HepG2 (cell line): ENCODE measurements around the gene PDCD2L. TPM values are rescaled to one million over a fixed set of nuclear protein-coding genes. Genes with fewer than 3 reads are reported as not detected.

ENCODE experiments used
- ATAC-seq: fragments of 200-7000 bp; cut with Tn5 transposase; 3 replicates; pipeline ENCODE4 v1.9.1; 2020; ENCODE audit warnings: mild to moderate bottlenecking, moderate library complexity
- BruUV-seq: library from RNA; stranded (reverse); fragments of 400-500 nt; replicated peaks from 2 replicates; lab custom pipeline; 2021; lab: Mats Ljungman, UMichigan
- CTCF ChIA-PET: fragments of 300-600 bp; formaldehyde crosslinking; extraction: SDS; loops from one replicate; lab custom pipeline; 2021; ENCODE audit warnings: low total read pairs, inconsistent platforms, low intra/inter-chr PET ratio; lab: Yijun Ruan, JAX
- POLR2A ChIA-PET: fragments of 350-600 bp; sonication (Branson Sonifier 250); formaldehyde crosslinking; loops from one replicate; lab custom pipeline; 2020; ENCODE audit warnings: antibody characterized with exemption, inconsistent platforms; lab: Yijun Ruan, JAX
- DNase-seq: peaks from one replicate; pipeline ENCODE4 v3.0.0-alpha.2; 2015; ENCODE audit warnings: low spot score
- FAIRE-seq: peaks from 3 replicates; lab custom pipeline; 2011; peaks lifted over from hg19 to GRCh38; lab: Jason Lieb, UNC
- H2AFZ ChIP-seq: one replicate; pipeline ENCODE4 v1.6.1; 2011; ENCODE audit warnings: low read length, inconsistent platforms
- H3K27ac ChIP-seq: fragments of 300-600 bp; 3 replicates; pipeline ENCODE4 v1.8.0; 2011; ENCODE audit warnings: mixed run types, mild to moderate bottlenecking, mixed read lengths, low read length, inconsistent platforms; ENCODE audit not compliant: insufficient read depth; ENCODE audit errors: extremely low read length
- H3K27me3 ChIP-seq, 2 experiments: fragments of 200-600 bp in 1 of 2; 2 replicates in 1 of 2; 3 replicates in 1 of 2; pipeline versions ENCODE4 v1.6.0 to v1.8.0; 2011; ENCODE audit warnings: low read length in 2 of 2, mild to moderate bottlenecking in 2 of 2, moderate library complexity in 2 of 2, inconsistent platforms in 1 of 2; ENCODE audit not compliant: insufficient read depth in 2 of 2, control insufficient read depth in 1 of 2
- H3K36me3 ChIP-seq, 2 experiments: fragments of 200-600 bp in 1 of 2; replicated peaks in 1 of 2; 2 replicates in 1 of 2; 3 replicates in 1 of 2; pipeline versions ENCODE4 v1.5.1 to v1.8.0; 2011; ENCODE audit warnings: low read length in 2 of 2, inconsistent platforms in 1 of 2; ENCODE audit not compliant: insufficient read depth in 2 of 2, control insufficient read depth in 1 of 2
- H3K4me1 ChIP-seq: 2 replicates; pipeline ENCODE4 v1.5.1; 2012; ENCODE audit warnings: low read length, inconsistent platforms; ENCODE audit not compliant: insufficient read depth
- H3K4me2 ChIP-seq: 2 replicates; pipeline ENCODE4 v1.6.0; 2011; ENCODE audit warnings: low read depth, low read length, inconsistent platforms
- H3K4me3 ChIP-seq, 3 experiments: fragments of 200-600 bp in 1 of 3; sonication (generic), shearing (Covaris generic) in 1 of 3; replicated peaks in 1 of 3; 2 replicates each; pipeline ENCODE4 v1.5.1; 2011 to 2016; ENCODE audit warnings: low read length in 3 of 3, inconsistent platforms in 2 of 3, low read depth in 2 of 3, mild to moderate bottlenecking in 2 of 3, control low read depth in 1 of 3, mixed read lengths in 1 of 3; ENCODE audit not compliant: insufficient read depth in 1 of 3
- H3K79me2 ChIP-seq: one replicate; pipeline ENCODE4 v1.6.1; 2011; ENCODE audit warnings: low read length, inconsistent platforms; ENCODE audit not compliant: insufficient read depth
- H3K9ac ChIP-seq: 2 replicates; pipeline ENCODE4 v1.6.0; 2011; ENCODE audit warnings: mild to moderate bottlenecking, low read depth, low read length, inconsistent platforms; ENCODE audit not compliant: insufficient read depth
- H3K9me3 ChIP-seq: 2 replicates; pipeline ENCODE4 v1.5.1; 2012; ENCODE audit warnings: mild to moderate bottlenecking, low read length
- H4K20me1 ChIP-seq: 2 replicates; pipeline ENCODE4 v1.6.0; 2011; ENCODE audit warnings: inconsistent platforms, mild to moderate bottlenecking, low read length, moderate library complexity; ENCODE audit not compliant: insufficient read depth
- ATF7 ChIP-seq, 2 experiments: fragments of 450-650 bp in 1 of 2; sonication (generic) in 1 of 2; formaldehyde crosslinking in 1 of 2; IDR thresholded peaks; 2 replicates each; pipeline versions ENCODE4 v1.4.0 to v1.6.1; 2016 to 2020; ENCODE audit warnings: antibody characterized with exemption in 1 of 2, mild to moderate bottlenecking in 1 of 2, missing genetic modification reagents in 1 of 2
- GATA4 ChIP-seq: sonication (generic); IDR thresholded peaks from 2 replicates; pipeline ENCODE4 v1.6.1; 2016; ENCODE audit warnings: antibody characterized with exemption, low read depth, borderline replicate concordance
- HDAC1 ChIP-seq: sonication (generic); formaldehyde crosslinking; IDR thresholded peaks from 2 replicates; pipeline ENCODE4 v1.5.1; 2020; ENCODE audit warnings: mild to moderate bottlenecking, missing genetic modification reagents
- HOXA9 ChIP-seq: sonication (generic); formaldehyde crosslinking; IDR thresholded peaks from 2 replicates; pipeline ENCODE4 v1.8.1; 2022; ENCODE audit warnings: missing genetic modification reagents, mild to moderate bottlenecking, moderate library complexity, borderline replicate concordance
- MAX ChIP-seq: IDR thresholded peaks from 2 replicates; pipeline ENCODE4 v1.6.1; 2012; ENCODE audit warnings: inconsistent platforms
- RBM39 ChIP-seq: fragments of 200-400 bp; formaldehyde crosslinking; IDR thresholded peaks from one replicate; pipeline ENCODE4 v1.6.1; 2018; ENCODE audit warnings: antibody characterized with exemption, mild to moderate bottlenecking, low read depth, low read length; ENCODE audit not compliant: poor library complexity, severe bottlenecking
- SPEN ChIP-seq: sonication (generic); formaldehyde crosslinking; IDR thresholded peaks from 2 replicates; pipeline ENCODE4 v1.5.1; 2020; ENCODE audit warnings: low read depth, mild to moderate bottlenecking, missing genetic modification reagents
- ZBTB20 ChIP-seq: sonication (generic); formaldehyde crosslinking; IDR thresholded peaks from 2 replicates; pipeline ENCODE4 v1.8.1; 2023; ENCODE audit warnings: missing genetic modification reagents, low read depth, mild to moderate bottlenecking, borderline replicate concordance
- ZC3H13 ChIP-seq: sonication (generic); formaldehyde crosslinking; IDR thresholded peaks from 2 replicates; pipeline ENCODE4 v1.8.1; 2023; ENCODE audit warnings: mild to moderate bottlenecking, missing genetic modification reagents, moderate library complexity
- ZKSCAN1 ChIP-seq: fragments of 150-350 bp; IDR thresholded peaks from 2 replicates; pipeline ENCODE4 v1.6.1; 2014; ENCODE audit warnings: low read length
- ZNF121 ChIP-seq: sonication (generic); formaldehyde crosslinking; IDR thresholded peaks from 2 replicates; pipeline ENCODE4 v1.5.0; 2020; ENCODE audit warnings: mild to moderate bottlenecking, missing genetic modification reagents
- ZNF264 ChIP-seq: sonication (generic); formaldehyde crosslinking; IDR thresholded peaks from 2 replicates; pipeline ENCODE4 v1.4.0; 2020; ENCODE audit warnings: missing genetic modification reagents
- ZNF276 ChIP-seq: sonication (generic); formaldehyde crosslinking; IDR thresholded peaks from 2 replicates; pipeline ENCODE4 v1.4.0; 2020; ENCODE audit warnings: mild to moderate bottlenecking, low read depth, missing genetic modification reagents
- ZNF33B ChIP-seq: sonication (generic); formaldehyde crosslinking; IDR thresholded peaks from 2 replicates; pipeline ENCODE4 v1.5.1; 2020; ENCODE audit warnings: mild to moderate bottlenecking, missing genetic modification reagents
- ZNF441 ChIP-seq: sonication (generic); formaldehyde crosslinking; IDR thresholded peaks from 2 replicates; pipeline ENCODE4 v1.7.0; 2021; ENCODE audit warnings: missing genetic modification reagents, borderline replicate concordance
- ZNF780A ChIP-seq: sonication (generic); formaldehyde crosslinking; IDR thresholded peaks from 2 replicates; pipeline ENCODE4 v1.8.0; 2022; ENCODE audit warnings: mild to moderate bottlenecking, missing genetic modification reagents, moderate library complexity
- ZNF841 ChIP-seq: sonication (generic); formaldehyde crosslinking; IDR thresholded peaks from 2 replicates; pipeline ENCODE4 v1.8.1; 2023; ENCODE audit warnings: missing genetic modification reagents, borderline replicate concordance
- WGBS: methylation state at CpG from one replicate; pipeline ENCODE4 v1.1.6; 2017; ENCODE audit warnings: low lambda C conversion rate; 5-methylcytosine and 5-hydroxymethylcytosine counted together
- in situ Hi-C: cut with HindIII; loops from 2 replicates; pipeline ENCODE4 v1.10.0; 2017; ENCODE audit warnings: low pct_unique_long_range_greater_than_20kb; ENCODE audit not compliant: extremely low pct_ligation_motif_present
- intact Hi-C: fragments of 100-400 bp; cut with micrococcal nuclease; formaldehyde crosslinking; loops from one replicate; pipeline ENCODE4 v1.10.0; 2022; ENCODE audit not compliant: unreplicated experiment
- polyA plus RNA-seq, 8 experiments: library from polyadenylated mRNA; depleted of rRNA in 3 of 8; stranded (reverse) in 7 of 8; unstranded in 1 of 8; fragments of >200 nt; fragmentation: Illumina TruSeq in 4 of 8; extraction: Trizol in 4 of 8; gene quantifications; 2 replicates each; pipeline versions ENCODE4 v1.2.1 to v1.2.3, GENCODE V29; 2011 to 2016; ENCODE audit warnings: low read depth in 4 of 8, missing spikeins in 1 of 8, mixed read lengths in 1 of 8; ENCODE audit not compliant: insufficient read depth in 1 of 8
- total RNA-seq, 5 experiments: library from RNA; depleted of rRNA; stranded (reverse); fragments of >200 nt; fragmentation: Illumina TruSeq; extraction: Trizol; gene quantifications; 2 replicates each; pipeline ENCODE4 v1.2.3, GENCODE V29; 2016; ENCODE audit warnings: low read depth in 1 of 5

Gene PDCD2L
- total and polyA plus RNA-seq, 2 of the 13 experiments (the other 11 are each of a cell fraction or from before 2014, with no cell fraction given), result 29.3 to 35.2 TPM

DNA sequence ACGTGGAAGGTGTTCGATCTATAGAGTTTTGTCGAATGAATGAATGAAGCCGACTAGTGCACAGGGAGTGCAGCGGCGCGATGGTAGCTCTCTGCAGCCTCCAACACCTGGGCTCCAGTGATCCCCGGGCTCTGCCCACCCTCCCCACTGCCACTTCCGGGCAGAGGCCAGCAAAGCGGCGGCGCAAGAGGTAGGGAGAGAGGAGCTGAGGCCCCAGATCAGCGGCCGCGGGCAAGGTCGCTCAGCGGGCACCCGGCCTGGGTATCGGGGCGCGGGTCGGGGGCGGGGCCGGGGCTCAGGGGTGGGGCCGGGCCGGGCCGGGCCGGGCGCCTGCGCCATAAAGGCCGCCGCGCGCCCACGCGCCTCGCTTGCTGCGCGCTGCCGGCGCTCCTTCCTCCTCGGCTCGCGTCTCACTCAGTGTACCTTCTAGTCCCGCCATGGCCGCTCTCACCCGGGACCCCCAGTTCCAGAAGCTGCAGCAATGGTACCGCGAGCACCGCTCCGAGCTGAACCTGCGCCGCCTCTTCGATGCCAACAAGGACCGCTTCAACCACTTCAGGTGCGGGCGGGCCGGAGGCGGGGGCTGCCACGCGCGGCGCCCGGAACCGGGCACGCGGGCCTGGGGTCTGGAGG, 39.3 kb upstream of the PDCD2L start, which contains the start of gene GPI (continued):
- no peak for TF ChIP-seq ZNF121 (CRISPR knock-in tag)
- no peak for TF ChIP-seq ZNF264
- no peak for TF ChIP-seq ZNF841 (CRISPR knock-in tag)
- TF ChIP-seq ZKSCAN1, result no peak
- TF ChIP-seq HDAC1 (CRISPR knock-in tag), result 0 out of 2 replicates have a peak, but pooled peaks have one; percentile 22
- TF ChIP-seq GATA4, result peak; percentile 55; the same call in 1 of the 2 replicates
- no peak for TF ChIP-seq ZNF780A (CRISPR knock-in tag)
- TF ChIP-seq, all 625 proteins: peak for 84

DNA sequence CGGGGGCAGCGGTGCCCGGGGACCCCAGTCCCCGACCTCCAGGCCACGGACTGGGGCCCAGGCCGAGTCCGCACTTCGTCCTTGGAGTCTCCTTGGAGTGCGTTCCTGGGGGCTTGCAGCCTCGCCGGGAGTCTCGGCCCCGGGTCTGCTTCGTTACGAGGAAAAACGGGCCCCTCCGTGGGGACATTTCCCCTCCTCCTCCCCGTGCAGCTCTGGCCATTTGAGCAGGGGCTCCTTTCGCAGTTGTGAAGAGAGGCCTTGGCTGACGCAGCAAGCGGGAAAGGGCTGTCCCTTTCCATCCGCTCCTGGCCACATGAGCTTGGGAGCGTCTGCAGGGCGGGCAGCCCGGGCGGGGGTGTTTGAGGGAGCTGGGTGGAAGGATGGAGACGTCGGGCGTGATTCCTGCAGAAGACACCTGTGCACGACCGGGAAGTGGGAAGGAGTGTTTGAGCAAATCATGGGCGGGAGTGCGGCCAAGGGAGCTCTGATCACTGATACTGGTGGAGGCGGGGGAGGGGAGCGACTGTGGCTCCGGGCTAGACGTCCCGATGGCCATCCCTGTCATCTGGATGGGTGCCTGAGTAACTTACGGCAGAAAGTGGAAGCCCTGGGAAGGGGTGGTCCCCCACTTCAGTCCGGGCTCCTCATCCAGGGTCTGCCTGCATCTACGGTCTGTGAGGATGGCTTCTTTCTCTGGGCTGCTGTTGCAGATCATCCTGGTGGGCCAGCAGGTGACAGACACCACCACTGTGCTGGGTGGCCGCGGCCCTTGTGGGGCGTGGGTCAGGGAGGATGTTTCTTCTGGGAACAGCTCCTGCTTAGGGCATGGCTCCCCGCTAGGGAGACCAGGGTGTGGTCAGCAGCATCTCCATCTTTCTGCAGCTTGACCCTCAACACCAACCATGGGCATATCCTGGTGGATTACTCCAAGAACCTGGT, 38.5 kb upstream of the PDCD2L start:
- ATAC-seq (peak; percentile 11; the same call in 2 of the 3 replicates), FAIRE-seq (no peak), DNase-seq (no peak)
- Histone ChIP-seq H3K27me3 (no peaks in the 10 kb centered on the region), H3K27ac (peak overlapping the region; percentile 76), H3K4me3 (peak overlapping the region; percentile 87 to 95 (median 89)), H3K4me2 (peak overlapping the region; percentile 87), H4K20me1 (peaks cover 26% of the 10 kb centered on the region), H3K9me3 (no peaks in the 10 kb centered on the region), H3K36me3 (peaks cover 20 to 40% of the 10 kb centered on the region in 2 experiments), H3K4me1 (peaks cover 88% of the 10 kb centered on the region), H2AFZ (no peak overlapping the region), H3K9ac (peak overlapping the region; percentile 84), H3K79me2 (peaks cover 47% of the 10 kb centered on the region)
- TSS peak; percentile 49 for BruUV-seq
- ChIA-PET CTCF (no interaction called here), POLR2A (interaction anchor here (0.7 to 1.8 kb wide), 3 partner anchors 10 to 62 kb away, joined by 3 to 4 read pairs (median 4); no protein-coding TSS in a partner anchor)
- 0% methylated on average over 20 of the region's 45 CpGs for WGBS
- intact Hi-C loops, result no loop called here
- in situ Hi-C loops, result no loop called here
- TF ChIP-seq ZC3H13 (CRISPR knock-in tag) (peak; percentile 82; the same call in 1 of the 2 replicates), ATF7 (IDR thresholded peaks at IDR 0.05) (no peak), ATF7 (CRISPR knock-in tag; IDR thresholded peaks at IDR 0.05) (peak; percentile 54; the same call in 1 of the 2 replicates), SPEN (CRISPR knock-in tag) (peak; percentile 34; the same call in 1 of the 2 replicates), ZNF276 (CRISPR knock-in tag) (0 out of 2 replicates have a peak, but pooled peaks have one; percentile 41), ZNF33B (CRISPR knock-in tag) (0 out of 2 replicates have a peak, but pooled peaks have one; percentile 67), ZBTB20 (CRISPR knock-in tag) (no peak), MAX (peak; percentile 33; the same call in 1 of the 2 replicates), RBM39 (peak; percentile 44), HOXA9 (CRISPR knock-in tag) (peak; percentile 83; the same call in 1 of the 2 replicates), ZNF441 (no peak)
